HG03342 (cell line): Measurements from ENCODE around the gene MICA.
A peak's percentile ranks its signal among the peaks of the same experiment; 100 is the strongest.
"Not testable (repeated sequence)": the region's sequence is repeated elsewhere in the genome, so short reads cannot be mapped to it uniquely, and the experiment has no call there.

Experiments used
- ATAC-seq: cut with Tn5 transposase; IDR thresholded peaks from one replicate; pipeline ENCODE4 v1.9.1; 2021; ENCODE audit warnings: mild to moderate bottlenecking, moderate library complexity; ENCODE audit not compliant: unreplicated experiment

MICA gene

DNA sequence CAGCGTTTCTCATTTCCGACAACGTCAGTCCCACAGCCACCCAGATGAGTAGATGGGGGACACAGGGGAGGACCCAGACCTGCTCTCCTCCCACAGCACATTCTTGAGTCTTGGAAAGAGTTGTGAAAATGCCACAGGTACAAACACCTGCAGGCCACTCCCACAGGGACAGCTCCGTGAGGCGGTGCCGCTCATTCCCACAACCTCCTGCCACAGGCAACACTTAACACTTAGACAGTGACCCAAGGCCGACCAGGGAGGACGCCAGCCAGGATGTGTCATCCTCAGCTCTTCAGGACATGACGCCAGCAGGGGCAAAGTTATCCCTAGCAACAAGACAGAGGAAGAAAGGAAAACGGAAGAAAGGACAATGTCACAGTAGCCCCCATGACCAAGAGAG, 23.5 kb upstream of the MICA start:
- ATAC-seq: no peak

DNA sequence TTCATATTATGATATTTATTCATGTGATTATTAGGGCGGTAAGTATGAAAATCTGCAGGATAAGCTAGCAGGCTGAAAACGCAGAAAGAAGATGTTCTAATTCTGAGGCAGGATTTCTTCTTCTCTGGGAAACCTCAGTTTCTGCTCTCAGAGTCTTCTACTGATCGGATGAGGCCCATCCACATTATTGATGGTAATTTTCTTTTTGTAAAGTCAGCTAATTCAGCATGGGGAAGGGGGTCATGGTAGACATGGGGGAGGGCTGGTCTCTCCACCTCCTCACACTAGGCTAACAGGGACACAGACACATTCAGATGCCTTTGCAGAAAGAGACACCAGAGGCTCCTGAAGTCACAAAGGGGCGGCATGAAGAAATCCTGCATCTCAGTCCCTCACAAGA, 21.7 kb upstream of the MICA start:
- no peak for ATAC-seq

DNA sequence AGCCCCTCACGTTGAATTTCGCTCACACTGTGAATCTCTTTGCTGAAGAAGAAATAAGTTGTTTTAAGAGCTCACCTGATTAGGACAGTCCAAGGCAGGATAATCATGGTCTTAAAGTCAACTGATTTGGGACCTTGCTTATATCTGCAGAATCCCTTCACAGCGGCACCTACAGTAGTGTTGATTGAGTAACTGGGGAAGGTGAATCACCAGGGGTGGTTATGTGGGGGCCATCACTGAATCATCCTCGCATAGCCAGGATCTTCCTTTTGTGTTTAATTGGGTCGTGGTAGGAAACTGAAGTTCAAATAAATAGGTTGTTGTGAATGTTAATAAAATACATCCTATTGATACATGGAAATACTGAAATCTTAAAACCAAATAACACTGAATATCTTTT, 20.2 kb upstream of the MICA start:
- ATAC-seq: no peak

DNA sequence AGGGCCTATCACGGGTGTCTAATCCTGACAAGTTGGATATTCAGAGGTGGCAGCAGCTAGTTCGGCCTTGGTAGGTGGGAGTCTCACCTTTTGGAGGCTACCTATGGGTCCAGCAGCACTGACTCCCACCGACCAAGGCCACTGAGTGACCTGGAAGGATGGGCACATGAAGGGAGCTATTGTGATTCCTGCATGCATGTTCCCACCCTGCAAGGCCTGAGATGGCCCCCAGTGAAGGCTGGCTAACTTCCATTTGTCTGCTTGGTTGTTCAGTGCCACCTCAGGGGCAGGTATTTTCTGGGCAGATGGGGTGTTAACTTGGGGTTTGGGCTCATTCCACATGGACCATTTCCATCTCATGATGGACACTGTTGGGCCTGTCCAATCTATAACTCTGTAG, 18.4 kb upstream of the MICA start:
- no peak for ATAC-seq

DNA sequence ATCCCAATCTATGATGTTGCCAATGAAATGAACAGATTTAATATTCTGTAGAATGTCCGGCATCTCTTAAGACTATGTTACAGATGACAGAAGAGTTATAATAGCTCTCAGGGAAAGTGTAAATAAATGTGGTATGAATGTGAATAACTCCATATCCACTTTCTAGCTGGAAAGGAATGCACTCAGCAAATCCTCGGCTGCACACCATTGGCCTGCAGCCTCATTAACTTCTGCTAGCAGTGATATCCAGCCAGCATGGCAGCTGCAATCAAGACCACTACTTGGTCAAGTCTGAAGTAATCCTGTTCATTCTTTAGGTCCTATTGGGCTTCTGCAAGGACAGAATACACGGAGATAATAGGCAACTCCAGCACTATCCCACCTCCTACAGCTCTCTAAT, 17.3 kb upstream of the MICA start:
- ATAC-seq: no peak

DNA sequence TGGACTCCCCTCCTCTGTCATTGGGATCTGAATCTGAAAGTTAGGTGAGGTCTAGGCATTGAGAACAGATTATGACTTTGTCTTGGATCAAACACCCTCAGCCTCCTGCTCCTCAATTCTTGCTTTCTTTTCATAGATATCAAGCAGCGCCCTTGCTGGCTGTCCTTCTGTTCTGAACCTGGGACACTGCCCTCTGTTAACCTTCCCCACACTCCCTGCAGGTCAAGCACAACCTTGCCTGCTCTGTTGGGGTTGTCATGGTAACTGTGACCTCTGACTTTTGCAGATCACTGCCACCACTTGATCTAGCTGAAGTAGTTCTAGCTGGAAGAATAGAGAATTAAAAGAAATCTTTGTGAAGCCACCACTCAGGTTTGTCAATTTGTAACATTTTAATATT, 16.4 kb upstream of the MICA start:
- no peak for ATAC-seq

DNA sequence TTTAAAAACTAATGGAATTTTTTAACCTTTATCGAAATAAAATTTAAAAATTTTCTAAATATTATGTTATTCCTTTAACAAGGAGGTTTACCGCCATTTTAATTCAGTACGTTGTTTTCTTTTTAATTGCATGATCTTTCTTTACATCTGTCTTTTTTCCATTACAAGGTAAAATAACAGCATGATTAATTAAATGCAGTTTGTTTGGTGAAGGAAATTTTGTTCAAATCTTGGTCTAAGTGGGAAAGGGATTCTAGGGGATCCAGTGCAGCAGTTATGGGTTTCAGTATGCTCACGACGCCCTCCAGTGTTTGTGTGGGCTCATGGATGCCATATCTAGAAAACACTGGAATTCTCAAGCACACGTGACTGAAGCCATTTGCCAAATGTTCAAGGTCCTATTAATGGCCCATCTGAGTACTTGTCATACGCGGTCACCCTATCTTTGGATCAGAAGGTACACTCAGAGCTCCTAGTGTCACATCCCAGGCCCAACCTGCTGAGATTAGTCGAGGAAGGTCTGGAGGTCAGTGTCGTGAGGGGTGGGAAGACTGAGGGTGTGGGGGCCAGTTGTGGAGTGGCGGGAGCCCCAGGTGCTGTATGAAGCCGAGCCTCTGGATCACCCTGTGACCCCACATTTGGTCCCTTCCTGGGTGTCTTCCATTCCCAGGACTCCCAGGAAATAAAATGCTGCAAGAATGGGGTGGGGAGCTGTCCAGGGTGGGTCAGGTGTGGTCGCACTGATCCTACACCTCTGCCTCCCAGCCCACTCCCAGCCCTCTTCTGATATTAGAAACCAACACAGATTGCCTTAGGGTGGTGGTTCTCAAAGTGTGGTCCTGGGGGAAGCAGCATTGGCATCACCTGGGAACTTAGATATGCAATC, 14.2 kb upstream of the MICA start:
- not testable (repeated sequence) for ATAC-seq

DNA sequence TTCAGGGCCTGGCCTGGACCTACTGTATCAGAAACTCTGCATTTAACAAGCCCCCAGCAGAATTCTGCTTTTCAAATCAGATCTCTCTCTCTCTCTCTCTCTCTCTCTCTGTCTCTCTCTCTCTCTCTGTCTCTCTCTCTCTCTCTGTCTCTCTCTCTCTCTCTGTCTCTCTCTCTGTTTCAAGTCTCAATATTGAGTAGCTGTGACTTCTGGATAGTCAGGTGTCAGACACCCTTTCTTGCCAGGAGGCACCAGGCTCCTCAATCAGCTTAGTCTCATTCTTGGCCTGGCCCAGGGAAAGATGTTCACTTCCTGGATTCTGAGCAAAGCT, 13.6 kb upstream of the MICA start:
- not testable (repeated sequence) for ATAC-seq

DNA sequence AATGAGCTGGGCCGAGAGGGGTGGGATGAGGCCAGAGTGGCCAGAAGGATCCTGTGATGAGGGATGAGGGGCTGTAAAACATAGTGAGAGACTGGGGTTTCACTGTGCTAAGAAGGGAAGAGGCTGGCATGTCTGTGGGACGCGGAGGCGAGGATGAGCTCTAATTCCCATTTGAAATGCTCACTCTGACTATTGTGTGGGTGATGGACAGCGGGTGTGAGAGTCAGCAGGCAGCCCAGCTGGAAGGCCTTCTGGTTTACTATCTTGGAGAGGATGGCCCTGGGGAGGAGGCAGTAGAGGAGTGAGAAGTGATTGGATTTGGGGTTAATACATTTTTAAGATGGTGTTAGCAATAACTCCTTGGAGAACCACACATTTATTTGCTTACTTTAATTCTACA, 9.5 kb upstream of the MICA start:
- ATAC-seq: no peak

DNA sequence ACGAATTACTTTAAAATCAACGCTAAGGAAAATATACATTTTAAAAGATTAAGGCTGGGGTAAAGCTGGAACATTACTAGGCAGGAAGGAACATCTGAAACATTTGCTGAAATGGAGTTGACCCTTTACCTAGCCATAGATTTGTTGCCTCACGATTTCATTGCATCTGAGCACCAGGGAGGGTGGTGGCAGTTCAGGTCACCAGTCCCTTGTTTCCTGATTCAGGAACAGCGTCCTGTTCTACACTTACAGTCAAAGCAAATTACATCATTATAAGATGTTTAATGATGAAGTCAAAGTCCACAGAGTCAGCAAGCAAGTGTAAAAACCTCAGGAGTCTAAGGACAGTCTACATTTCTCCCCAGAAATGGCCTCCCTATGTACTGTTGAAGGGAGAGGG, 9.0 kb upstream of the MICA start:
- ATAC-seq: no peak

DNA sequence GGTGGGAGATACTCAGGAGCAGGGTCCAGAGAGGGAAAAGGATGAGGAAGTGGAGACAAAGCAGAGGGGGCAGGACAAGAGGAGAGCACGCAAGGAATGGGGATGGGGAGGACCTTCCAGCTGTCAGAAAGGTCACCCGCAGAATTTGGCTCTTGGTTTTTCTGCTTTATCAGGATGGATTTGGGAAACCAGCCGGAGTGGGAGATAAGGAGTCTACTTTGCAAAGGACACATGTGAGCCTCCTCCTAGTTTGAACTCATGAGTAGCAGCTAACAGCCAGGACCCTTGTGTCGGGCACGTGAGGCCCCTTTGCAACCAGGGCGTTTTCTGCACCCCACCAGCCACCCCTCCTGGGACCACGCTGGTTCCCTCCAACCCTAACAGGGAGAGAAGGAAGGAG, 7.6 kb upstream of the MICA start:
- ATAC-seq: no peak

DNA sequence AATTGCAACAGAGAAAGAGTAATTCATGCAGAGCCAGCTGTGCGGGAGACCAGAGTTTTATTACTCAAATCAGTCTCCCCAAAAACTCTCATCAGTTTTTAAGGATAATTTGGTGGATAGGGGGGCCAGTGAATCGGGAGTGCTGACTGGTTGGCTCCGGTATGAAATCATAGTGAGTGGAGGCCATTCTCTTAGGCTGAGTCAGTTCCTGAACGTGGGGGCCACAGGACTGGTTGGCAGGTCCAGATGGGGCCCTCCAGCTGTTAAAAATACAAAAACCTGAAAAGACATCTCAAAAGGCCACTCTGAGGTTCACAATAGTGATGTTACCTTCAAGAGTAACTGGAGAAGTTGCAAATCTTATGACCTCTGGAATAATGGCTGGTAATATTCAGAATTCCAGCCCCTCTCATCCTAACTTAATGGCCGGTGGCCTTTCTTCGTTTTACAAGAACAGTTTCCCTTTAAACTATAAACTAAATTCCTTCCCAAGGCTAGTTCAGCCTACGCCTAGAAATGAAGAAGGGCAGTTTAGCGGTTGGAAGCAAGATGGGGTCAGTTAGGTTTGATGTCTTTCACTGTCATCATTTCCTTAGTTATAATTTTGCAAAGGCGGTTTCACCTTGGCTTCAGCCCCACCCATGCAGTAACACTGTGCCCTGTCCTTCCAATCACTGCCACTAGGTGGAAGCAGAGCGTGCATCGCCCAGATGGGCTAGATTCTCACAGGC, 6.8 kb upstream of the MICA start:
- ATAC-seq: peak; percentile 37

DNA sequence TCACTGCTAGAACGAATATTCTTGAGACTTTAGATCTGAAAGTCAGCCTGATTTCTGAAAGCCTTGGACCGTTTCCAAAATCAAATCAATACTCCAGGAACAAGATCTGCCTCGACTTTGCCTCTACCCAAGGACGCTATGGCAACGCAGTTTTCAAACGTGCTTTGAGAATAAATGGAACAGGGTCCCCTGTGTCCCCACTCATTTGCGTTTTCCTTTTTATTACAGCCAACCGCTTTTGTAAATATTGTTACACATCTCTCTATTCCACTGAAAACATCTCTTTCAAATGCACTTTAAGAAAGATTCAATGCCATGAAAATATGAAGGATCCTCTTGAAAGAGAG, 6.3 kb upstream of the MICA start:
- ATAC-seq: not testable (repeated sequence)

DNA sequence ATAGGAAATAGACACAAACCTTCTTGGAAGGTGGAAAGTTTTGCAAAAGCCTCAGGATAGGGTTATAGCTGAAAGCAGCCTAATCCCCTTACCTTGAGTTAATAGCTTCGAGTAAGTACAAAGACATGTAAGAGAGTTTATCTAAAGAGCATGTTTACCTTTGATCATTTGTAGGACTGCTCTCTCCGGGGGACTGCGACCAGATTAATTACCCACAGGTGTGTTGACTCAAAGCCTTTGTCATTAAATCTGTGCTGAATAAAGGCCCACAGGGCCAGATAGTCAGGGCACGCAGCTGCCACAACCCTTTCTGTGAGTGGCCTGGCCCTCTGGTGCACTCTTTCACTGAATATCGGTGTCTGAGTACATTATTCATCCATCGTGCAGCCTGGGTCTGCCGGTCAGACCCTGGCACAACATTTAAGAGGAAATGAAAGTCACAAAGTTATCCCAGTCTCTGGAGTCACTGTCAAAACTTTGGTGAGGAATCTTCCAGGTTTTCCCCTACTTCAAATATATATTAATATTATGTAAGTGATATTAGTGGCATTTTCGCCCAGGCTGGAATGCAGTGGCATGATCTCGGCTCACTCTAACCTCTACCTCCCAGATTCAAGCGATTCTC, 5.4 kb upstream of the MICA start:
- no peak for ATAC-seq

DNA sequence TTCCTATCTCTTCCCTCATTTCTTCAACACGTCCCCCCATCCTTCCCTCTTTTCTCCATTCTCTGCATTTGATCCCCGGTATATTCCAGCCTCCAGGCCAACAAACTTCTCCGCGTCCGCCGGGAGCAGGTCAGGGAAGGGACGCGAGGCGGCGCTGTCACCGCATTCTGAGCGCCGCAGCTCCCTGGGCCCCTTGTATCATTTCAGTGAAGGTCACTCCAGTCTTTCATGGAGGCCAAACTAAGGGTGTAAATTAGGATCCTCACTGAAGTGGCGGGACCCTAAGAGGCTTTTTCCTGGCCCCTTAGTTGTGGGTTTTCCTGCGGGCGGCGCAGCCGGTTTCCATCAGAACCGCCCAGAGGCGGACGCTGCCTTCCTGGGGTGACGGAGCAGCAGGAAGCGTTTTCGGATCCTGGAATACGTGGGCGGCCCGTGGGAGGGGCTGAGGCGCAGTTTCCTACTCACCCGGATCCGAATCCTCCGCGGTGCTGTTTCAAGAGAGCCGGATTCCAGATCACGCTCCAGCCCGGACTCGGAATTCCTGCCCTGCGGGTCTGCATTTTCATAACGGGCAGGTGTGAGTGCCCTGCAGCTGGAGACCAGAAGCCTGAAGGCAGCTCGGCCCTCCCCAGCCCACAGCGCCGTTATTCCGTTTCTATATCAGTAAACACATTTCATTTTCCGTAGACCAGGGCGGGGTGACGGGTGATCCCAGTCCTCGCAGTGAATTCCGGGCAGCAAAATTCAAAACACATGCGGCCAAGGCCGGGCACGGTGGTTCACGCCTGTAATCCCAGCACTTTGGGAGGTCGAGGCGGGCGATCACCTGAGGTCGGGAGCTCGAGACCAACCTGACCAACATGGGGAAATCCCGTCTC, 3.6 kb upstream of the MICA start:
- no peak for ATAC-seq

DNA sequence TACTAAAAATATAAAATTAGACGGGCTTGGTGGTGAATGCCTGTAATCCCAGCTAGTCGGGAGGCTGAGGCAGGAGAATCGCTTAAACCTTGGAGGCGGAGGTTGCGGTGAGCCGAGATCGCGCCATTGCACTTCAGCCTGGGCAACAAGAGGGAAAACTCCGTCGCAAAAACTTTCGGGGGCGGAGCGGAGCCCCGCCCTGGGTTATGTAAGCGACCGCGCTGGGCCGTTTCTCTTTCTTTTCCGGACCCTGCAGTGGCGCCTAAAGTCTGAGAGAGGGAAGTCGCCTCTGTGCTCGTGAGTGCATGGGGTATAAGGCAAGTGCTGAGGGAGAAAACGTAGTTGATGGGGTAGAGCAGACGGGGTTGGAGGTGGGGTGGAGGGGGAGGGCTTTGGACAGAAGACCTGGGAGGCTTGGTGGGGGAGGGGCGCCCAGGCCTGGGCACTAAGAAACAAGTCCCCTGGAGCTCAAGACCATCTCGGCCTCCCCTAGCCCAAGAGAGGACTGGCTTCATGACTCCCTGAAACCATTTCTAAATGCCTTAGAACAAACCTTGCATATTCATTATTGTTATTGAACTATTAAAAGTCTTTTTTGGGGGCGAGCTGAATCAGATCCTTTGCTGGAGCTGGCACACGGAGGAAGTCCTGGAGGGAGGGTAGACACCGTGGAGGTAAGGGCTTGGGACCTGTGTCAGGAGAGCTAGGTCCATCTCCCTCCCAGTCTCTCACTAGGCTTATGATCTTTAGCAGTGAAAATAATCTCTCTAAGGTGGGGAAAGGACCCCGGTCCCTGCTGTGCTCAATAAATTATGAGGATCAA, 2.7 kb upstream of the MICA start:
- peak; percentile 43 for ATAC-seq

DNA sequence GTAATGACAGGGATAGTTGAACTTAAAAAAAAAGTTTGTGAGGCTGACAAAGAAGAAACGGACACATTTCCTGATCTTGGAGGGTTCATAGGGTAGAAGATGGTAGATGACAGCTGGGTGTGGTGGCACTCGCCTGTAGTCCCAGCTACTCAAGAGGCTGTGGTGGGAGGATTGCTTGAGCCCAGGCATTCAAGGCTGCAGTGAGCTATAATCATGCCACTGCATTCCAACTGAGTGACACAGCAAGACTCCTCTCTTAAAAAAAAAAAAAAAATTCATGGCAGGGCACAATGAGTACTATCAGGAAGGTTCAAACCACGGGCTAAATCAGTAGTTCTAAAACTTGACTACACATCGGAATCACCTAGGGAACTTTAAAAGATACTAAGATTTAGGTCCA, 2.0 kb upstream of the MICA start:
- no peak for ATAC-seq

DNA sequence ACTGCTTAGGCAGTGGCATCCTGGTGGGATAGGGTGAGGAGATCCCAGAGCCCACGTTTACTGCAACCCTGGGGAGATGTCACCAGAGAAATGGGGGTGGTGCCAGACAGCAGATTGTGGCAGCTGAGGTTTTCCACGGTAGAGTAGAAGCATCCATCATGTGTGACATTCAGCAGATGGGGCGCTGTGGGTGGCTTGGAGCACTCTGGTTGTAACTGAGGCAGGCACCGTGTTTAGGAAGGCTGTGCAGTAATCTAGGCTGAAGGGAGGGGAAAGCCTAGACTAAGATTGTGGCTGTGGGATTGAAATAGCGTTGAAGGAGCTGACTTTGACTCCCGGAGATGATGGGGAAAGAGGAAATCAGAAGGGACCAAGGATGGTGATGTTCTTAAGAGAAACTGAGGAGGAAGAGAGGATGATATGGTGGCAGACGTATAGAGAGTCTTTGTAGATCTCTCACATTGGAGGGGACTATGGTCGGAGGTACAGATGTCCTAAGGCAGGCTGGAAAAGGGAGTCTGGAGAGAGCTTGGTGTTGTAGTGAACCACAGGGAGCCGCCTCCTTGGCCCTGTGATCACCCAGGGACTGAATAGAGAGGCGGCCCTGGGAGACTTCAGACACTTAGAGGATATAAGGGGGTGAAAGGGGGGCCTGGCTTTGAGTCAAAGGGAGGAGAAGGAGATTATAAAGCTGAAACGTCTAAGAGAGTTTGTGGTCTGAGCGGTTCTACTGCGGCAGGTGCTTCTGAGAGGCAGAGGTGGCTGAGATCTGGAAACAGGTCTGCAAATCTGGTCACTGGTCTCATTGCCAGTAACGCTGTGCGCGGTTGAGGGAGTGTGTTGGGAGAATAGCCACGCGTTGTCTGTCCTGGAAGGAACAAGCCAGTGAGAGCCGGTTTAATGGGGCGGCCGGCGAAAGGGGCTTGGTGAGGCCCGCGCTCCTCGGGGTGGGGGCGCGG, 792 bp upstream of the MICA start:
- no peak for ATAC-seq

DNA sequence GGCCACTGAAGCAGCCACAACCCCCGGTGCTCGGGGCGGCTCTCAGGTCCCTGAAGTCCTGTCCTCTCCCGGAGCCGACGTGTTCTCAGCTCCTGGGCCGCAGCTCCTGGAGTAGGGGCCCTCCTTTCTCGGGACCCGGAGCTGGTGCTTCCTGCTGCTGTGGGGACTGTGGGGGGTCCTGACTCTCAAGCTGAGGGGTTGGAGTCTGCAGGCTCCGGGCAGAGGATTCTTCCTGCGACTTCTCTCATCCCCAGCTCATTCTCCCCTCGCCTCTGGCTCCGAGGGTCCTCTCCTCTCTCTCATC, 618 bp downstream of the MICA start:
- not testable (repeated sequence) for ATAC-seq
